Endothelial cell of umbilical vein (primary cell): ENCODE results near the gene RELL2.

Experiments used
- EZH2 ChIP-seq: IDR thresholded peaks from 2 replicates; pipeline ENCODE4 v1.6.1; 2012; ENCODE audit warnings: borderline replicate concordance, low read depth, mild to moderate bottlenecking, moderate library complexity, low read length, inconsistent platforms; ENCODE audit not compliant: severe bottlenecking
- GATA2 ChIP-seq: IDR thresholded peaks from 2 replicates; pipeline ENCODE4 v1.7.0; 2011; ENCODE audit warnings: low read depth, mild to moderate bottlenecking, moderate library complexity, mixed read lengths, low read length; ENCODE audit not compliant: insufficient read length, insufficient read depth
- POLR2A ChIP-seq: IDR thresholded peaks from 2 replicates; pipeline ENCODE4 v1.6.1; 2012; ENCODE audit warnings: low read depth, mild to moderate bottlenecking, control low read depth, low read length
- TF ChIP-seq, protein P1 (sequence below), 2 donors: IDR thresholded peaks; 1 replicate in 1 of 2; 2 replicates in 1 of 2; pipeline ENCODE4 v1.5.1; 2011; ENCODE audit warnings: low read length in 2 of 2, mild to moderate bottlenecking in 2 of 2, moderate library complexity in 2 of 2, control low read depth in 1 of 2, inconsistent platforms in 1 of 2, low read depth in 1 of 2; ENCODE audit not compliant: insufficient read depth in 1 of 2; ENCODE audit errors: extremely low read depth in 1 of 2

DNA sequence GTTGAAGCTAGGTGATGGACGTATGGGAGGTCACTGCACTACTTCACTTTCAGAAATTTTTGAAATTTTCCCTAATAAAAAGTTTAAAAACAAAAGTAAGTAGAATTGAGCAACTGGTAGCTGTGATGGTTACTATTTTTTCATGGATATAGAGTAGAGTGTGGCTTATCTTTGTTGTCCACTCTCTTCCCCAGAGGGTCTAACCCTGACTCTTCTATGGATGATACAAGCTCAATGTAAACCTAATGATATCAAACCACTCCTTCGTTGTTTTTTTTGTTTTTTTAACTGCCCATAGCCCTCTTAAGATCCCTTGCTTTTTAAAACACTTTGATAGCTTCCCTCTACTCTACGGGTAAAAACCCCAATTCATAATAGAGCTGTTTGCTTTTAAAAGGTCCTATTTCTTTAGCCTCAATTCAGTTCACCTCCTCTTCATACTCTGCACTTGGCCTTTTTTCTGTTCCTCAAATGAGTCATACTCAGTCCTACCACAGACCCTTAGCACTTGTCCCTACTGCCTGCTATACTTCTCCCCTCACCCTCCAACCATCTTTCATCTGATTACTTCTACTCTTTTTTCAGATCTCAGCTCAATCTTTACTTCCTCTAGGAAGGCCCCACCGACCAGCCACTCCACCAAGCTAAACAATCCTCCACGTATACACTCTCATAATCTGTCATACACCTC is 2.8 kb upstream of the RELL2 start:
- TF ChIP-seq POLR2A (no peak), GATA2 (no peak), EZH2 (no peak)
- TF ChIP-seq, protein P1, sequence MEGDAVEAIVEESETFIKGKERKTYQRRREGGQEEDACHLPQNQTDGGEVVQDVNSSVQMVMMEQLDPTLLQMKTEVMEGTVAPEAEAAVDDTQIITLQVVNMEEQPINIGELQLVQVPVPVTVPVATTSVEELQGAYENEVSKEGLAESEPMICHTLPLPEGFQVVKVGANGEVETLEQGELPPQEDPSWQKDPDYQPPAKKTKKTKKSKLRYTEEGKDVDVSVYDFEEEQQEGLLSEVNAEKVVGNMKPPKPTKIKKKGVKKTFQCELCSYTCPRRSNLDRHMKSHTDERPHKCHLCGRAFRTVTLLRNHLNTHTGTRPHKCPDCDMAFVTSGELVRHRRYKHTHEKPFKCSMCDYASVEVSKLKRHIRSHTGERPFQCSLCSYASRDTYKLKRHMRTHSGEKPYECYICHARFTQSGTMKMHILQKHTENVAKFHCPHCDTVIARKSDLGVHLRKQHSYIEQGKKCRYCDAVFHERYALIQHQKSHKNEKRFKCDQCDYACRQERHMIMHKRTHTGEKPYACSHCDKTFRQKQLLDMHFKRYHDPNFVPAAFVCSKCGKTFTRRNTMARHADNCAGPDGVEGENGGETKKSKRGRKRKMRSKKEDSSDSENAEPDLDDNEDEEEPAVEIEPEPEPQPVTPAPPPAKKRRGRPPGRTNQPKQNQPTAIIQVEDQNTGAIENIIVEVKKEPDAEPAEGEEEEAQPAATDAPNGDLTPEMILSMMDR (IDR thresholded peaks at IDR 0.05; ENCODE audit: extremely low read depth in 1 of 2, insufficient read depth in 1 of 2, low read depth in 1 of 2, low read length in 2 of 2) = no peak
